ENCODE results near the gene POR. TPM values are rescaled to one million over a fixed set of nuclear protein-coding genes. Genes with fewer than 3 reads are reported as not detected.

POR gene
- total and polyA plus RNA-seq, 2 of the 13 experiments (the other 11 are each of a cell fraction or from before 2014, with no cell fraction given) = 145 to 266 TPM

DNA sequence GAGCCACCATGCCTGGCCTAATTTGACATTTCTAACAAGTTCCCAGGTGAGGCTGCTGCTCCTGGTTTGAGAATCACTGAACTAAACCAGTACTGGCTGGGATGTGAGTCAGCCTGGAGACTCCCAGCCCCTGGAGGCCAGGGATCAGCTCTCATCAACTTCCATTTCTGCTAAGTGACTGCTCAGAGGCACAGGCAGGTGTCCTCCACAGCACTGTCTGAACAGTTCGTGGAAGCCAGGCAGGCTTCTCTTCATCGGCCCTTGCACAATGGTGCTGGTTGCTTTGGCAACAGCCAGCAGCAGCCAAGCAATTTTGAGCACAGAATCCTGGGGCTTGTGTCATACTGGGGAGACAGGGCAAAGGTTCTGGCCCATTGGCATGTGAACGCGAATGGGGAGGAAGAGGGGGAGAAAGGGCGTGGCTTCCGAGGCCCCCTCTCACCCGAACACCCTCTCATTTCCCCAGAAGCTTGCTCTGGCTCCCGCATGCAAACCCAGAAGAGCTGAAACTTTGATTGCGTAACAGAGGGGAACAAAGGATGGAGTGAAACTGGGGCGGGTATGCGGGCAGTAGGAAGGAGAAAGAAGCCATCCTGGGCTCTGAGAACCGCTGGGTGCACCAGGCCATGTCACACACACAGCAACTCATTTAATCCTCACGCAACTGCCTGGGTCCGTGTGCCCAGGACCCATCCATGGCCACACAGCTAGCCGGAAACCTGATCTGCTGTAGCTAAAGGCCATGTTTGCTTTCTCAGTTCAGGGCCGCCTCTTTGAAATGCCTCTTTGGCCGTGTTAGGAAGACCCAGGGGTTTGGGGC lies 9.0 kb upstream of the POR start (continued):
- no peak for TF ChIP-seq PRMT3 (CRISPR knock-in tag; IDR thresholded peaks at IDR 0.05; ENCODE audit: borderline replicate concordance, low read depth)
- peak; percentile 86; the same call in 1 of the 2 replicates for TF ChIP-seq AHR (CRISPR knock-in tag; IDR thresholded peaks at IDR 0.05)
- peak; percentile 94 for TF ChIP-seq MXI1 (IDR thresholded peaks at IDR 0.05; ENCODE audit: borderline replicate concordance, low read depth, low read length)
- TF ChIP-seq TMF1 (CRISPR knock-in tag; IDR thresholded peaks at IDR 0.05; ENCODE audit: low read depth) = 0 out of 2 replicates have a peak, but pooled peaks have one; percentile 25
- peak; percentile 40; the same call in 1 of the 2 replicates for TF ChIP-seq GFI1 (CRISPR knock-in tag; IDR thresholded peaks at IDR 0.05; ENCODE audit: borderline replicate concordance)
- no peak for TF ChIP-seq TBP (CRISPR knock-in tag; IDR thresholded peaks at IDR 0.05)
- TF ChIP-seq KDM3A (CRISPR knock-in tag; IDR thresholded peaks at IDR 0.05; ENCODE audit: low read depth) = no peak; the same call in 1 of the 2 replicates
- TF ChIP-seq TRIM24 (CRISPR knock-in tag; IDR thresholded peaks at IDR 0.05) = no peak
- peak; percentile 83 for TF ChIP-seq ZGPAT (CRISPR knock-in tag; IDR thresholded peaks at IDR 0.05)
- peak; percentile 50; the same call in 1 of the 2 replicates for TF ChIP-seq KMT2B (CRISPR knock-in tag; IDR thresholded peaks at IDR 0.05)
- TF ChIP-seq GATAD1 (CRISPR knock-in tag; IDR thresholded peaks at IDR 0.05) = peak; percentile 58
- no peak for TF ChIP-seq NR0B2 (CRISPR knock-in tag; IDR thresholded peaks at IDR 0.05)
- TF ChIP-seq KDM5A (IDR thresholded peaks at IDR 0.05; ENCODE audit: borderline replicate concordance, low read length) = no peak
- no peak for TF ChIP-seq NBN (conservative IDR thresholded peaks at IDR 0.05)
- TF ChIP-seq ZNF136 (CRISPR knock-in tag; IDR thresholded peaks at IDR 0.05; ENCODE audit: low read depth) = 0 out of 2 replicates have a peak, but pooled peaks have one; percentile 32
- peak; percentile 67; the same call in 1 of the 2 replicates for TF ChIP-seq TAF1 (CRISPR knock-in tag; IDR thresholded peaks at IDR 0.05)
- TF ChIP-seq ZNF205 (CRISPR knock-in tag; IDR thresholded peaks at IDR 0.05) = peak; percentile 34; the same call in 1 of the 2 replicates
- TF ChIP-seq KLF13 (CRISPR knock-in tag; IDR thresholded peaks at IDR 0.05) = no peak; the same call in 1 of the 2 replicates
- peak; percentile 72; the same call in 1 of the 2 replicates for TF ChIP-seq YEATS2 (CRISPR knock-in tag; IDR thresholded peaks at IDR 0.05; ENCODE audit: borderline replicate concordance)
- peak; percentile 39 for TF ChIP-seq JARID2 (CRISPR knock-in tag; IDR thresholded peaks at IDR 0.05; ENCODE audit: insufficient replicate concordance)
- peak; percentile 97 for TF ChIP-seq SIX4 (CRISPR knock-in tag; IDR thresholded peaks at IDR 0.05)
- no peak for TF ChIP-seq CBX2 (IDR thresholded peaks at IDR 0.05; ENCODE audit: low read depth, low read length)
- TF ChIP-seq CBX2 (CRISPR knock-in tag; IDR thresholded peaks at IDR 0.05; ENCODE audit: low read depth) = no peak
- TF ChIP-seq NFKB2 (CRISPR knock-in tag; IDR thresholded peaks at IDR 0.05; ENCODE audit: borderline replicate concordance) = no peak; the same call in 1 of the 2 replicates
- TF ChIP-seq ZBTB10 (CRISPR knock-in tag; IDR thresholded peaks at IDR 0.05; ENCODE audit: borderline replicate concordance) = peak; percentile 90; the same call in 1 of the 2 replicates
- peak; percentile 93; the same call in 1 of the 2 replicates for TF ChIP-seq MTA1 (CRISPR knock-in tag; IDR thresholded peaks at IDR 0.05; ENCODE audit: borderline replicate concordance)
- TF ChIP-seq ZNF660 (CRISPR knock-in tag; IDR thresholded peaks at IDR 0.05; ENCODE audit: borderline replicate concordance, low read depth) = no peak
